Measurements from ENCODE around the gene CARMIL1.

CARMIL1 gene

GRCh38 chr6:25332655-25333071 is 53.5 kb downstream of the CARMIL1 start:
- in situ Hi-C loops (cut with MboI; ENCODE audit: low sequenced_read_pairs), result no loop called here

GRCh38 chr6:25333471-25333870 is 54.3 kb downstream of the CARMIL1 start:
- in situ Hi-C loops (cut with MboI; ENCODE audit: low sequenced_read_pairs), result no loop called here

GRCh38 chr6:25334793-25335192 is 55.6 kb downstream of the CARMIL1 start:
- in situ Hi-C loops (cut with MboI; ENCODE audit: low sequenced_read_pairs), result no loop called here

GRCh38 chr6:25336996-25337395 is 57.8 kb downstream of the CARMIL1 start:
- in situ Hi-C loops (cut with MboI; ENCODE audit: low sequenced_read_pairs), result no loop called here

GRCh38 chr6:25337431-25337830 is 58.3 kb downstream of the CARMIL1 start:
- in situ Hi-C loops (cut with MboI; ENCODE audit: low sequenced_read_pairs), result no loop called here

- in situ Hi-C loops (cut with MboI; ENCODE audit: low sequenced_read_pairs), result no loop called here
These were observed 61.4 kb downstream of the CARMIL1 start for GRCh38 chr6:25340431-25341202.

- in situ Hi-C loops (cut with MboI; ENCODE audit: low sequenced_read_pairs), result no loop called here
These were observed 62.0 kb downstream of the CARMIL1 start for GRCh38 chr6:25341203-25341552.

GRCh38 chr6:25341923-25342619 is 62.9 kb downstream of the CARMIL1 start:
- in situ Hi-C loops (cut with MboI; ENCODE audit: low sequenced_read_pairs), result no loop called here

- in situ Hi-C loops (cut with MboI; ENCODE audit: low sequenced_read_pairs), result no loop called here
These were observed 63.6 kb downstream of the CARMIL1 start for GRCh38 chr6:25342802-25343201.

- in situ Hi-C loops (cut with MboI; ENCODE audit: low sequenced_read_pairs), result no loop called here
These were observed 64.8 kb downstream of the CARMIL1 start for GRCh38 chr6:25343984-25344383.

GRCh38 chr6:25344827-25345226 is 65.7 kb downstream of the CARMIL1 start:
- in situ Hi-C loops (cut with MboI; ENCODE audit: low sequenced_read_pairs), result no loop called here

- in situ Hi-C loops (cut with MboI; ENCODE audit: low sequenced_read_pairs), result no loop called here
These were observed 66.9 kb downstream of the CARMIL1 start for GRCh38 chr6:25346064-25346463.

GRCh38 chr6:25350573-25350972 is 71.4 kb downstream of the CARMIL1 start:
- in situ Hi-C loops (cut with MboI; ENCODE audit: low sequenced_read_pairs), result no loop called here

- in situ Hi-C loops (cut with MboI; ENCODE audit: low sequenced_read_pairs), result no loop called here
These were observed 72.3 kb downstream of the CARMIL1 start for GRCh38 chr6:25351485-25351884.

- in situ Hi-C loops (cut with MboI; ENCODE audit: low sequenced_read_pairs), result no loop called here
These were observed 73.1 kb downstream of the CARMIL1 start for GRCh38 chr6:25352285-25352684.

GRCh38 chr6:25354078-25354932 is 75.1 kb downstream of the CARMIL1 start:
- in situ Hi-C loops (cut with MboI; ENCODE audit: low sequenced_read_pairs), result no loop called here

GRCh38 chr6:25359191-25359861 is 80.2 kb downstream of the CARMIL1 start:
- in situ Hi-C loops (cut with MboI; ENCODE audit: low sequenced_read_pairs), result no loop called here

GRCh38 chr6:25359891-25360290 is 80.7 kb downstream of the CARMIL1 start:
- in situ Hi-C loops (cut with MboI; ENCODE audit: low sequenced_read_pairs), result no loop called here

- in situ Hi-C loops (cut with MboI; ENCODE audit: low sequenced_read_pairs), result no loop called here
These were observed 81.4 kb downstream of the CARMIL1 start for GRCh38 chr6:25360621-25361020.

- in situ Hi-C loops (cut with MboI; ENCODE audit: low sequenced_read_pairs), result no loop called here
These were observed 84.3 kb downstream of the CARMIL1 start for GRCh38 chr6:25363427-25363826.

- in situ Hi-C loops (cut with MboI; ENCODE audit: low sequenced_read_pairs), result no loop called here
These were observed 86.0 kb downstream of the CARMIL1 start for GRCh38 chr6:25365154-25365553.

Data from HL-60/S4 treated with retinoic acid at 250 ng/mL for 4 days and 3 days (cell line).